ENCODE measurements around the gene CDH12.

The CDH12 gene

DNA sequence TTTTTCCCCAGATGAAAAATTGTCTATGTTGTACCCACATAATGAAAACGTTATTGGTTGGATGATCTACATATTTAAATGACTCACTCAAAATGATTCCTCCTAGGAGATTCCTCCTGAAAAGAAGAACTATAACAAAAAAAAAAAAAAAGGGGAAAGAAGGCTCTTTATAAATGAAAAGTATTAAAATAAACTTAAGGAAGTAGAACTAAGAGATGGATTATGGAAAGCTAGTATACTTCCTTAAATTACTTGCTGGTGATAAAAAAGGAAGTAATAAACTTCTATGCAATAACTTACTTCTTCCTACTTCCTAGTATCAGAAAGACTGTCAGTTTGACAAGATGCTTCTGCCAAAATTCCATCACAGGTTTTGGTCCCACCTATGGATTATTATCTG lies 1087.7 kb downstream of the CDH12 start:
- DNase-seq: no peak

DNA sequence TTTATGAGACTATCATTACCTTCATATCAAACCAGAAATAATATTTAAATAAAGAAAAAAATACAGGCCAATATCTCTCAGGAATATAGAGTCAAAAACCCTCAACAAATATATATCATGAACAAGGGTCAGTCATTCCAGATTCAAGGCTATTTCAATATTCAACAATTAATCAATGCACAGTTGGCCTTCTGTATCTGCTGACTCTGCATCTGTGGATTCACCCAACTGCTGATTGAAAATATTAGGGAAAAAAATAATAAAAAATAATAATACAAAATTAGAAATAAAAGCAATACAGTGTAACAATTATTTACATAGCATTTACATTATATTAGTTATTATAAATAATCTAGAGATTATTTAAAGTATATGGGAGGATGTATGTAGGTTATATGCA lies 1114.0 kb downstream of the CDH12 start:
- DNase-seq: no peak

DNA sequence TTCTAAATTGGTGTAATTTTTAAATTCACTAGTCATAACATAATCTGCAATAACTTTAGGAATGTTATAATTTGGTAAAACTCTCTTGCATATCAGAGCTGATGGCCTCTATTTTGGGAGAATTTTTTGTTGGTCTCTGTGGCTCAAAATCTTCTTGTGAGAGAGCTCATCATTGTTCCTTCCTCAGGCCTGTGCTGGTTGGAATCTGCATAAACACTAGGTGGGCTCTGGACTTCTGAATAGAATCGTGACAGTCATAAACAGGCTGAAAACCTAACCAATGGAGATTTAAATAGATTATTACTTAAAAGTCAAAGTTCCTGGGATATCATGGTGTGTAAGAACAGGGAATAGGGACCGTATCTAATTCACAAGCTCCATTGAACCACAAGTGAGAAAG lies 1129.6 kb downstream of the CDH12 start:
- no peak for DNase-seq

DNA sequence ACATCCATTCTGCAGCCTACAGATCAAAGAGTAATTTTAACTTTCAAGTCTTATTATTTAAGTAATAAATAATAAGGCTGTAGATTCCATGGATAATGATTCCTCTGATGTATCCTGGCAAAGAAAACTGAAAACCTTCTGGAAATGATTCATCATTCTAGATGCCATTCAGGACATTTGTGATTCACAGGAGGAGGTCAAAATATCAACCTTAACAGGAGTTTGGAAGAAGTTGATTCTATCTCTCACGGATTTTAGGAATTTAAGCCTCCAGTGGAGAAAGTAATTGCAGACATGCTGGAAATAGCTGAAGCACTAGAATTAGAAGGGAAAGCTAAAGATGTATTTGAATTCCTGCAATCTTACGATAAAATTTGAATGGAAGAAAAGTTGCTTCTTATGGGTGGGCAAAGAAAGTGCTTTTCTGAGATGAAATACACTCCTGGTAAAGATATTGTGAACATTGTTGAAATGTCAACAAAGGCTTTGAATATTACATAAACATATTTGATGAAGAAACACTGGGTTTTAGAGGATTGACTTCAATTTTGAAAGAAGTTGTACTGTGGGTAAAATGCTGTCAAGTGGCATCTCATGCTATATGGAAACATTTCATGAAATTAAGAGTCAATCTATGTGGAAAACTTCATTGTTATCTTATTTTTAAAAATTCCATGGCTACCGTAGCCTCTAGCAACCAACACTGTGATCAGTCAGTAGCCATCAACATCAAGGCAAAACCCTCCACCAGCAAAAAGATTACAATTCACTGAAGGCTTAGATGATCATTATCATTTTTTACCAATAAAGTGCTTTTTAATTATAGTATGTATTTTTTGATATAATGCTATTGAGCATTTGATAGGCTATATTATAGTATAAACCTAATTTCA lies 1141.0 kb downstream of the CDH12 start:
- DNase-seq: no peak

DNA sequence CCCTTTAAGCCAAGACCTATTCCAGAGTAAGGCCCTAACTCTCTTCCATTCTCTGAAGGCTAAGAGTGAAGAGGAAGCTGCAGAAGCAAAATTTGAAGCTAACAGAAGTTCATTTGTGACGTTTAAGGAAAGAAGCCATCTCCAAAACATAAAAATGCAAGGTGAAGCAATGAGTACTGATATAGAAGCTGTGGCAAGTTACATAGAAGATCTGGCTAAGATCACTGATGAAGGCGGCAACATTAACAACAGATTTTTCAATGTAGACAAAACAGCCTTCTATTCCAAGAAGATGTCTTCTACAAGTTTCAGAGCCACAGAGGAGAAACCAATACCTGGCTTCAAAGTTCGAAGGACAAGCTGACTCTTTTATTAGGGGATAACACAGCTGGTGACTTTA lies 1143.4 kb downstream of the CDH12 start:
- no peak for DNase-seq

DNA sequence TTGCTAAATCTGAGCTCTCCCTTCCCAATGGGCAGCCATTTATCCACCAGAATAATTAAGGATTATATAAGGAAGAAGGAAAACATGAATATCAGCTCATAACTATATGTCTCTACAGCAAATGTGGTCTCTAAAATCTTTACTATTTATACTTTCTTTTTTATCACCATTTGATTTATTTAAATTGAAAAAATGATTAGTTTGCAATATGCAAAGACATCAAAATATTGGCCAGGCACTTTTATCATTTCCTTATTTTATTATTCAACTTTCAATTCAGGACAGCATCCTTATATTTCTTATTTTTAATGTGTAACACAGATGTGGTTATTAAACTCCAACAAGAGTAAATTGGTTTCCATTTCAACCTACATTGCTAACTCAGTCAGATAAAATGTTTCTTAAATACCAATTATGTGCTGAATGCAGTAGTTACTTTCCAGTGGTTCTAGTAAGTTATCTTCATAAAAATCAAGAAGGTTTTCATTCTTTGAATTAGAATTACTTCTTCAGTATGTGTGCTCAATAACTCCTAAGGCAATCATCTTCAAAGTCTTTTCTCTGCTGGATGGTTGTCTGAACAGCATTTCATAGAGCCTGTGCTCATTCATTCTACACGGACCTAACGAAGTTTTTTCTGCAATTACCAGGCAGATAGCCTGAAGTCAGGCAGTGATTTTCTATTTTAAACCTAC lies 1148.0 kb downstream of the CDH12 start:
- DNase-seq: no peak

DNA sequence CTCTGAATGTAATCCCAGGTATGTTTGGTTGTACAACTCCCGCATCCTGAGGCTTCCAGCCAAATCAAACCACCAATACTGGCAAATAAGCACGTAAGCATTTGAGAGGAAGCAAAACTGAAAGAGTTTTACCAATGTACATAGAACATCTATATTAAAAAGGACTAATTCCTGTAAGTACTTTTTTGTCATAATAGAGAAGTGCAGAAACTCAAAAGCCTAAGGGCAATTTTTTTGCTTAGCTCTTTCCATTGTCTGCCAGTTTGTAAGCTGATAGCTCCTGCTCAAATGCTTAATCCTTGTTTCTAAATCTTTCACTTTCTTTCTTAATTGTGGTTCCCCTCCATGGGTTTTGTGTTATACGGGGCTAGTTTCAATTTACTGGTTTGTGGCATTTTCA lies 1151.8 kb downstream of the CDH12 start:
- DNase-seq: no peak
